Measurements from ENCODE around the gene CLCNKB.

DNA sequence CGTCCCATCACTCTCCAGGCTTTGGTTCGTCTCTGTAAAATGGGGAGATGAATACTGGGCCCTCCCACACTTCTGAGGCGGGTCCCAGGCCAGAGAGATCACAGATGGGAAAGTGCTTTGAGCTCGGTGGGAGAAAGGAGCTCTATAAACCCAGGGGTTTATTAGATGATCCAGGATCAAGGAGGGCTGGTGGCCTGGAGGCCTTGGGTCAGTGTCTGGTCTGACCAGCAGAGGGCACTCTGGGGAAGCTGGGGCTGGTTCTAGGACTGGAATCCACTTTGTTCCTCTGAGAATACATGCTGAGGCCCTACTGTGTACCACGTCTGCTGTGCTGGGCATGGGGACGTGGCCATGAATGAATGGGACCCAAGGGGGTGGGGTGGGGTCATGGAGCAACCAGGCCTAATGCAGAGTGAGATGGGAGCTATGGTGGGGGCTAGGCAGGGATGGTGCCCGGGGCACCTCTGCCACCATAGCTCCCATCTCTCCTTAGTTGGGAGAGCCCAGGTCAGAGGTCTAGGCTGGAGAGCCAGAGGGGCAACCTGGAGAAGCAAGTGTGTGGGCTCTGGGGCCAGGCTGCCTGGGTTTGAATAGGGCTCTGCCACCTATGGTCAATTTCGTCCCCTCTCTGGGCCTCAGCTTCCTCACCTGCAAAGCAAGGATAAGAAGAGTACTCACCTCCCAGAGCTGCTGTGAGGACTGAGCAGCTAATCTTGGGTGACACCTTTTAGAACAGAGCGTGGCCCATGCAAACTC, 38.9 kb downstream of the CLCNKB start:
- TF ChIP-seq POLR2A (IDR thresholded peaks at IDR 0.05; ENCODE audit: low read depth, low read length), result no peak
- TF ChIP-seq, protein P1, sequence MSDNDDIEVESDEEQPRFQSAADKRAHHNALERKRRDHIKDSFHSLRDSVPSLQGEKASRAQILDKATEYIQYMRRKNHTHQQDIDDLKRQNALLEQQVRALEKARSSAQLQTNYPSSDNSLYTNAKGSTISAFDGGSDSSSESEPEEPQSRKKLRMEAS (IDR thresholded peaks at IDR 0.05; ENCODE audit: insufficient read depth, insufficient read length), result no peak
- TF ChIP-seq, protein P2, sequence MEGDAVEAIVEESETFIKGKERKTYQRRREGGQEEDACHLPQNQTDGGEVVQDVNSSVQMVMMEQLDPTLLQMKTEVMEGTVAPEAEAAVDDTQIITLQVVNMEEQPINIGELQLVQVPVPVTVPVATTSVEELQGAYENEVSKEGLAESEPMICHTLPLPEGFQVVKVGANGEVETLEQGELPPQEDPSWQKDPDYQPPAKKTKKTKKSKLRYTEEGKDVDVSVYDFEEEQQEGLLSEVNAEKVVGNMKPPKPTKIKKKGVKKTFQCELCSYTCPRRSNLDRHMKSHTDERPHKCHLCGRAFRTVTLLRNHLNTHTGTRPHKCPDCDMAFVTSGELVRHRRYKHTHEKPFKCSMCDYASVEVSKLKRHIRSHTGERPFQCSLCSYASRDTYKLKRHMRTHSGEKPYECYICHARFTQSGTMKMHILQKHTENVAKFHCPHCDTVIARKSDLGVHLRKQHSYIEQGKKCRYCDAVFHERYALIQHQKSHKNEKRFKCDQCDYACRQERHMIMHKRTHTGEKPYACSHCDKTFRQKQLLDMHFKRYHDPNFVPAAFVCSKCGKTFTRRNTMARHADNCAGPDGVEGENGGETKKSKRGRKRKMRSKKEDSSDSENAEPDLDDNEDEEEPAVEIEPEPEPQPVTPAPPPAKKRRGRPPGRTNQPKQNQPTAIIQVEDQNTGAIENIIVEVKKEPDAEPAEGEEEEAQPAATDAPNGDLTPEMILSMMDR (IDR thresholded peaks at IDR 0.05; ENCODE audit: extremely low read depth in 1 of 2, insufficient read depth in 1 of 2, low read depth in 1 of 2, low read length in 2 of 2), result peak; percentile 91 to 92
- TF ChIP-seq POLR2AphosphoS5 (IDR thresholded peaks at IDR 0.05; ENCODE audit: insufficient read depth, low read depth, low read length), result no peak
- no peak for TF ChIP-seq EZH2 (IDR thresholded peaks at IDR 0.05; ENCODE audit: borderline replicate concordance, low read depth, low read length, severe bottlenecking)
- no peak for TF ChIP-seq FOS (IDR thresholded peaks at IDR 0.05; ENCODE audit: borderline replicate concordance, insufficient read depth, low read length)
